NB4 (cell line): ENCODE data around the gene EPN2.

Experiments used
- DNase-seq: peaks from one replicate; pipeline ENCODE4 v3.0.0; 2010; ENCODE audit warnings: low read depth
- H3K4me3 ChIP-seq: one replicate; pipeline ENCODE4 v1.5.1; 2011; ENCODE audit warnings: mild to moderate bottlenecking, low read depth, low read length, moderate library complexity
- CTCF ChIP-seq: IDR thresholded peaks from one replicate; pipeline ENCODE4 v1.5.1; 2012; ENCODE audit warnings: low read depth, low read length
- MAX ChIP-seq: IDR thresholded peaks from 2 replicates; pipeline ENCODE4 v1.6.1; 2011; ENCODE audit warnings: low read depth, low read length
- MYC ChIP-seq: IDR thresholded peaks from 2 replicates; pipeline ENCODE4 v1.6.1; 2011; ENCODE audit warnings: low read depth, low read length
- POLR2A ChIP-seq: IDR thresholded peaks from 2 replicates; pipeline ENCODE4 v1.6.1; 2011; ENCODE audit warnings: mild to moderate bottlenecking; ENCODE audit not compliant: insufficient read length; ENCODE audit errors: extremely low read depth

EPN2 gene

DNA sequence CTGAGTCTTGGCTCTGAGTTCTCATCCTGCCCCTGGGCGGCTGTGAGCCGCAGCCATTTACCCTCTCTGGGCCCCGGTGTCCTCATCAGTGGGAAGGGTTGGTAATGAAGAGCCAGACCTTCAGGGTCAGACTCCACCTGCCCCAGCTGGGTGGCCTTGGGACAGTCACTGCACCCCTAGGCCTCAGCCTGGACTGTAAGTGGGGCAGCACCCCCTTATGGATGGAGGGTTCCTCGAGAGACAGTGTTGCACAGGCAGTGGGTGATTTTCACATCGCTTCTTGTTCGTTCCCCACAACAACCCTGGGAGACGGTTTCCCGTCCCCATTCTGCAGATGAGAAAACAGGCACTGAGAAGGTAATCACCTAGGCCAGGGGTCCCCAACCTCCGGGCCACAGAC lies 64.8 kb downstream of the EPN2 start:
- no peak for TF ChIP-seq CTCF
- no peak for TF ChIP-seq POLR2A
- TF ChIP-seq MYC: no peak
- TF ChIP-seq MAX: no peak
- no peak overlapping the region for H3K4me3 ChIP-seq
- no peak for DNase-seq

- DNase-seq: peak; percentile 51
- H3K4me3 ChIP-seq: no peak overlapping the region
- TF ChIP-seq CTCF: no peak
- no peak for TF ChIP-seq MAX
- TF ChIP-seq POLR2A: no peak
- no peak for TF ChIP-seq MYC
Observed at GRCh38 chr17:19302791-19303331, 65.7 kb downstream of the EPN2 start.

- TF ChIP-seq MYC: no peak
- no peak for TF ChIP-seq CTCF
- TF ChIP-seq POLR2A: no peak
- no peak for TF ChIP-seq MAX
- peak; percentile 55 for DNase-seq
- no peak overlapping the region for H3K4me3 ChIP-seq
Observed at GRCh38 chr17:19303367-19303776, 66.2 kb downstream of the EPN2 start.

DNA sequence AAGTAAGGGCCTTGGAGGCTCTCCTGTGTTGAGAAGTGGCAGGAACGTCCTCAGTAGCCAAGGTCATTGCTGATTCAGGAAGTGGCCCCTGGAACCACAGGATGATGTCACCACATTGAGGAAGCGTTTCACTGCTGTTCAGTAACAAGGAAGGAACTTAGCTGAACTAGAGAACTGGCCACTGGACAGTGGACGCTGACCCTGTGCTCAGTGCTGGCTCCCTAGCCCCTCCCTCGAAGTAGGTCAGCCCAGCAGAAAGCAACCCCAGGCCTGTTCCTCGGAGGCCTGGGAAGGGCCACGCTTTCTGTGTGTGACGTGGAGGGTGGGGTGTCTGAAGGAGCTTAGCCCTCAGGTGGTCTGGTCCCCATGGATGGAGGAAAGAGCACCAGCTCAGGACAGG lies 67.0 kb downstream of the EPN2 start:
- DNase-seq: peak; percentile 93
- TF ChIP-seq MYC (no peak), CTCF (no peak), MAX (no peak), POLR2A (no peak)
- no peak overlapping the region for H3K4me3 ChIP-seq

DNA sequence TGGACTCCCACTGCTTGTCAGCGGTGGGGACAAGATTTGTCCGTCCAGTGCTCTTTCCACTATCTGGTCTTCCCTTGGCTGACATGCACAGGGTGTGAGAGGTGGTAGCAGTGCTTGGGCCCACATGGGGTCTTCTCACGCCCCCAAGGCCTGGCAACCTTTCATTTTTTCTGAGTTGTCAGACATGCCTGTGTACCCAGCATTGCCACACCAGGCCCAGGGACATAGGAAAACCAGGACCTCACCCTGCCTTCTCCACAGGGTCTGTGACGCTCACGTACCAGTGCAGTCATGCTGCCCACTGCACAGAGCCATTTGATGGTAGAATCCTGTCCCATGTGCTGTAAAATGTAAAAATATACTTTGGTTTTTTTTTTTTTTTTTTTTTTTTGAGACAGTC lies 67.6 kb downstream of the EPN2 start:
- no peak for TF ChIP-seq MYC
- TF ChIP-seq CTCF: no peak
- no peak for TF ChIP-seq MAX
- TF ChIP-seq POLR2A: no peak
- no peak for DNase-seq
- H3K4me3 ChIP-seq: no peak overlapping the region
